B cell (primary cell): ENCODE measurements around the gene SLC30A7. TPM values are rescaled to one million over a fixed set of nuclear protein-coding genes. Genes with fewer than 3 reads are reported as not detected.

Source experiments
- ATAC-seq: fragments of 200-7000 bp; cut with Tn5 transposase; one replicate; pipeline ENCODE4 v1.10.0; 2021; ENCODE audit warnings: low read depth, mild to moderate bottlenecking, moderate number of reproducible peaks, moderate library complexity
- CTCF ChIA-PET: fragments of 350-600 bp; sonication (Branson Sonifier 250); formaldehyde crosslinking; loops from one replicate; lab custom pipeline; 2021; ENCODE audit warnings: antibody characterized with exemption, inconsistent platforms; lab: Charles Lee
- POLR2A ChIA-PET: fragments of 350-600 bp; sonication (Branson Sonifier 250); formaldehyde crosslinking; loops from one replicate; lab custom pipeline; 2021; ENCODE audit warnings: antibody characterized with exemption; lab: Charles Lee
- DNase-seq: peaks from one replicate; pipeline ENCODE4 v3.0.0; 2013
- H2AFZ ChIP-seq: 2 replicates; pipeline ENCODE4 v1.6.1; 2012; ENCODE audit warnings: mild to moderate bottlenecking, low read depth, low read length; ENCODE audit not compliant: insufficient read depth, poor library complexity, severe bottlenecking
- H3K27ac ChIP-seq, 2 donors: 1 replicate in 1 of 2; 2 replicates in 1 of 2; pipeline ENCODE4 v1.5.1; 2012 to 2013; ENCODE audit warnings: low read length in 2 of 2, mild to moderate bottlenecking in 2 of 2, moderate library complexity in 1 of 2
- H3K27me3 ChIP-seq, 4 experiments: fragments of 200-600 bp in 1 of 4; sonication (generic) in 1 of 4; replicated peaks in 1 of 4; 1 replicate in 2 of 4; 2 replicates in 2 of 4; pipeline versions ENCODE4 v1.6.1 to v1.7.0; 2013 to 2016; ENCODE audit warnings: low read length in 3 of 4, mild to moderate bottlenecking in 2 of 4, mixed read lengths in 1 of 4, moderate library complexity in 1 of 4; ENCODE audit not compliant: insufficient read depth in 4 of 4, control insufficient read depth in 3 of 4; ENCODE audit errors: control extremely low read depth in 1 of 4
- H3K36me3 ChIP-seq, 2 experiments: replicated peaks in 1 of 2; 1 replicate in 1 of 2; 2 replicates in 1 of 2; pipeline versions ENCODE4 v1.6.1 to v1.7.1; 2013; ENCODE audit warnings: low read length in 1 of 2; ENCODE audit not compliant: insufficient read depth in 2 of 2, control insufficient read depth in 1 of 2; ENCODE audit errors: control extremely low read depth in 1 of 2, extremely low read depth in 1 of 2
- H3K4me1 ChIP-seq, 2 donors: fragments of 200-600 bp in 1 of 2; sonication (generic) in 1 of 2; 1 replicate in 1 of 2; 2 replicates in 1 of 2; pipeline versions ENCODE4 v1.5.1 to v1.6.1; 2013 to 2017; ENCODE audit warnings: low read length in 2 of 2; ENCODE audit not compliant: control insufficient read depth in 2 of 2, insufficient read depth in 2 of 2
- H3K4me2 ChIP-seq: replicated peaks from 2 replicates; pipeline ENCODE3; 2012; ENCODE audit warnings: mild to moderate bottlenecking, low read depth, low read length; ENCODE audit not compliant: poor library complexity, severe bottlenecking
- H3K4me3 ChIP-seq, 5 experiments: fragments of 200-600 bp in 1 of 5; sonication (generic) in 1 of 5; 1 replicate in 3 of 5; 2 replicates in 2 of 5; pipeline versions ENCODE4 v1.5.1 to v1.7.0; 2011 to 2016; ENCODE audit warnings: low read length in 4 of 5, mild to moderate bottlenecking in 4 of 5, low read depth in 2 of 5, control low read depth in 1 of 5, moderate library complexity in 1 of 5; ENCODE audit not compliant: insufficient read depth in 1 of 5; ENCODE audit errors: control extremely low read depth in 1 of 5, extremely low read depth in 1 of 5
- H3K79me2 ChIP-seq: fragments of 200-600 bp; sonication (generic); one replicate; pipeline ENCODE4 v1.6.0; 2016; ENCODE audit warnings: low read length; ENCODE audit not compliant: control insufficient read depth, insufficient read depth
- H3K9ac ChIP-seq: fragments of 200-600 bp; sonication (generic); 2 replicates; pipeline ENCODE4 v1.6.1; 2017; ENCODE audit warnings: mild to moderate bottlenecking, low read length, moderate library complexity
- H3K9me3 ChIP-seq, 3 donors: one replicate each; pipeline versions ENCODE4 v1.6.1 to v1.7.1; 2013; ENCODE audit warnings: low read length in 2 of 3; ENCODE audit not compliant: control insufficient read depth in 2 of 3, insufficient read depth in 1 of 3; ENCODE audit errors: control extremely low read depth in 1 of 3
- H4K20me1 ChIP-seq: 2 replicates; pipeline ENCODE4 v1.6.0; 2012; ENCODE audit warnings: mild to moderate bottlenecking, low read length; ENCODE audit not compliant: insufficient read depth, control insufficient read depth, poor library complexity, severe bottlenecking
- H3K27ac Mint-ChIP-seq: one replicate; pipeline ENCODE4 v1.8.0; 2021; ENCODE audit warnings: mixed read lengths
- H3K27me3 Mint-ChIP-seq: one replicate; pipeline ENCODE4 v1.8.0; 2021; ENCODE audit warnings: mixed read lengths
- H3K4me1 Mint-ChIP-seq: one replicate; pipeline ENCODE4 v1.8.0; 2021; ENCODE audit warnings: mixed read lengths
- H3K4me3 Mint-ChIP-seq: one replicate; pipeline ENCODE4 v1.8.0; 2021; ENCODE audit warnings: mixed read lengths
- H3K9me3 Mint-ChIP-seq: one replicate; pipeline ENCODE4 v1.8.0; 2022; ENCODE audit warnings: mixed read lengths; ENCODE audit not compliant: insufficient read depth
- CTCF ChIP-seq: fragments of 200-600 bp; IDR thresholded peaks from one replicate; pipeline ENCODE4 v1.8.0; 2022; ENCODE audit warnings: antibody characterized with exemption, mild to moderate bottlenecking
- EZH2 ChIP-seq: IDR thresholded peaks from 2 replicates; pipeline ENCODE4 v1.6.1; 2012; ENCODE audit warnings: borderline replicate concordance, low read depth, mild to moderate bottlenecking, moderate library complexity, low read length; ENCODE audit not compliant: insufficient read depth, poor library complexity, severe bottlenecking
- WGBS: methylation state at CpG from one replicate; pipeline ENCODE4 v1.1.5; 2013; ENCODE audit warnings: missing lambda C conversion rate; ENCODE audit not compliant: insufficient coverage; 5-methylcytosine and 5-hydroxymethylcytosine counted together
- intact Hi-C: fragments of 100-400 bp; cut with micrococcal nuclease; formaldehyde crosslinking; loops from one replicate; pipeline ENCODE4 v1.10.0; 2022
- polyA plus RNA-seq: library from polyadenylated mRNA; depleted of rRNA; stranded (reverse); fragments of >200 nt; gene quantifications from 2 replicates; pipeline ENCODE4 v1.2.3, GENCODE V29; 2012
- total RNA-seq, 2 donors: library from RNA; stranded (reverse); fragments of 120-200 nt in 1 of 2; gene quantifications; 1 replicate in 1 of 2; 2 replicates in 1 of 2; pipeline versions ENCODE4 v1.2.3 to v1.2.4, GENCODE V29; 2013 to 2022

SLC30A7 gene
- total and polyA plus RNA-seq, 2 donors (not counting 1 experiment from before 2014, with no cell fraction given): 5.2 to 28.6 TPM

- peak within 1 kb of the TSS; percentile 97 for H3K27ac Mint-ChIP-seq
Measured at GRCh38 chr1:101025657-101026429, 130.0 kb downstream of the SLC30A7 start, which contains the start of gene DPH5. Gene DPH5, minus strand, starts transcription at chr1:101025784. Its CDS starts 341 bp downstream, at chr1:101025443.

More at GRCh38 chr1:101025657-101026429, 130.0 kb downstream of the SLC30A7 start, which contains the start of gene DPH5:
- no peaks in the 10 kb centered on the region for H3K9me3 ChIP-seq
- Mint-ChIP-seq H3K4me1 (peaks cover 50% of the 10 kb centered on the region), H3K9me3 (no peaks in the 10 kb centered on the region), H3K4me3 (peak within 1 kb of the TSS; percentile 98), H3K27me3 (no peaks in the 10 kb centered on the region)
- TF ChIP-seq EZH2 (no peak), CTCF (no peak)
- H3K4me1 ChIP-seq: peaks cover 45 to 47% of the 10 kb centered on the region in 2 donors
- H3K27ac ChIP-seq: peak within 1 kb of the TSS; percentile 78 to 85
- no peaks in the 10 kb centered on the region for H4K20me1 ChIP-seq
- H2AFZ ChIP-seq: peak within 1 kb of the TSS; percentile 92
- 0% methylated on average over 29 of the region's 37 CpGs for WGBS
- peak within 1 kb of the TSS; percentile 89 for H3K9ac ChIP-seq
- POLR2A ChIA-PET: interaction anchor here (1.3 to 2.3 kb wide), 3 partner anchors 210 to 221 kb away, joined by 5 to 10 read pairs (median 6); partner anchors contain the start of gene S1PR1
- CTCF ChIA-PET: interaction anchor here (0.9 to 4.8 kb wide), 4 partner anchors 10 to 284 kb away, joined by 3 to 24 read pairs (median 8); no protein-coding TSS in a partner anchor
- H3K4me2 ChIP-seq: peak within 1 kb of the TSS; percentile 80
- intact Hi-C loops: loop anchor here (1.0 to 10.0 kb wide), 8 partner anchors 25 to 281 kb away; no protein-coding TSS in a partner anchor
- H3K27me3 ChIP-seq: no peaks in the 10 kb centered on the region
- H3K79me2 ChIP-seq: peaks cover 92% of the 10 kb centered on the region
- H3K4me3 ChIP-seq: peak within 1 kb of the TSS; percentile 81 to 97 (median 92)
- no peaks in the 10 kb centered on the region for H3K36me3 ChIP-seq
- ATAC-seq (peak; percentile 96), DNase-seq (peak; percentile 90)
